Ovary (tissue), 9 donors: ENCODE results near the gene IL6. TPM values are rescaled to one million over a fixed set of nuclear protein-coding genes. Genes with fewer than 3 reads are reported as not detected.

Experiments
- DNase-seq, 5 donors: peaks; one replicate each; pipeline ENCODE4 v3.0.0-alpha.2; 2019 to 2020
- H3K27ac ChIP-seq, 2 donors: fragments of 200-600 bp; one replicate each; pipeline versions ENCODE4 v1.5.1 to v1.8.0; 2019 to 2022
- H3K27me3 ChIP-seq: fragments of 200-600 bp; one replicate; pipeline ENCODE4 v1.8.0; 2022
- H3K36me3 ChIP-seq: fragments of 200-600 bp; sonication (generic); one replicate; pipeline ENCODE4 v1.5.1; 2019
- H3K4me1 ChIP-seq: one replicate; pipeline ENCODE4 v1.8.1; 2013; ENCODE audit warnings: mild to moderate bottlenecking, moderate library complexity; ENCODE audit not compliant: insufficient read depth
- H3K4me3 ChIP-seq: fragments of 200-600 bp; sonication (generic); one replicate; pipeline ENCODE4 v1.5.1; 2017
- H3K9me3 ChIP-seq, 2 donors: fragments of 200-600 bp in 1 of 2; sonication (generic) in 1 of 2; one replicate each; pipeline versions ENCODE4 v1.5.1 to v1.8.1; 2013 to 2019; ENCODE audit warnings: mild to moderate bottlenecking in 1 of 2, moderate library complexity in 1 of 2
- EP300 ChIP-seq: sonication (generic); formaldehyde crosslinking; IDR thresholded peaks from one replicate; pipeline ENCODE4 v1.6.1; 2017; ENCODE audit warnings: antibody characterized with exemption
- POLR2A ChIP-seq: fragments of 450-650 bp; IDR thresholded peaks from one replicate; pipeline ENCODE4 v1.6.1; 2017; ENCODE audit warnings: antibody characterized with exemption, mild to moderate bottlenecking, moderate library complexity
- WGBS, 3 donors: extraction: QIAGEN DNeasy Blood & Tissue Kit in 1 of 3; methylation state at CpG; one replicate each; pipeline versions ENCODE4 v1.1.5 to v1.1.7; 2013 to 2017; 5-methylcytosine and 5-hydroxymethylcytosine counted together
- intact Hi-C, 4 donors: fragments of 100-400 bp; cut with DNase I; formaldehyde crosslinking; loops; one replicate each; pipeline versions ENCODE4 v1.11.0 to v1.15.1; 2022 to 2023
- polyA plus RNA-seq, 2 donors: library from polyadenylated mRNA; stranded (reverse); fragments of 200-250 nt in 1 of 2; fragments of 350-450 nt in 1 of 2; fragmentation: Illumina TruSeq in 1 of 2; extraction: RNeasy Lipid Tissue Mini Kit (QIAGEN cat#74804) in 1 of 2; gene quantifications; one replicate each; pipeline ENCODE4 v1.2.3, GENCODE V29; 2013 to 2014
- total RNA-seq, 7 donors: library from RNA; depleted of rRNA in 2 of 7; stranded (reverse); fragments of >200 nt in 2 of 7; fragmentation: NEBNext Ultra II Directional in 3 of 7; extraction: Animal tissue kit (Norgen Biotek cat#: 25700) in 3 of 7; gene quantifications; one replicate each; pipeline versions ENCODE4 v1.1.0 to v1.2.4, GENCODE V29; 2016 to 2023
- TF ChIP-seq, protein P1 (sequence below), 3 donors: fragments of 450-650 bp in 2 of 3; fragments of 200-600 bp in 1 of 3; IDR thresholded peaks; one replicate each; pipeline versions ENCODE4 v1.5.1 to v1.8.0; 2016 to 2022; ENCODE audit warnings: antibody characterized with exemption in 3 of 3, mild to moderate bottlenecking in 1 of 3
- donor health status: DM: no; HTN: no; CAD: no; lungs with moderate emphysema.
- donor health status: DM: no; HTN: no; CAD: no.
- donor health status: Bipolar disorder and iron deficiency.
- donor health status: DM: yes; HTN: yes; CAD: no.
- donor health status: DM: no; HTN: no; CAD: no.
- donor health status: DM: yes; HTN: yes; CAD: no.

The IL6 gene
- total and polyA plus RNA-seq, 9 donors: 0.62 to 15.5 (median 4.9) TPM; not detected in 1

DNA sequence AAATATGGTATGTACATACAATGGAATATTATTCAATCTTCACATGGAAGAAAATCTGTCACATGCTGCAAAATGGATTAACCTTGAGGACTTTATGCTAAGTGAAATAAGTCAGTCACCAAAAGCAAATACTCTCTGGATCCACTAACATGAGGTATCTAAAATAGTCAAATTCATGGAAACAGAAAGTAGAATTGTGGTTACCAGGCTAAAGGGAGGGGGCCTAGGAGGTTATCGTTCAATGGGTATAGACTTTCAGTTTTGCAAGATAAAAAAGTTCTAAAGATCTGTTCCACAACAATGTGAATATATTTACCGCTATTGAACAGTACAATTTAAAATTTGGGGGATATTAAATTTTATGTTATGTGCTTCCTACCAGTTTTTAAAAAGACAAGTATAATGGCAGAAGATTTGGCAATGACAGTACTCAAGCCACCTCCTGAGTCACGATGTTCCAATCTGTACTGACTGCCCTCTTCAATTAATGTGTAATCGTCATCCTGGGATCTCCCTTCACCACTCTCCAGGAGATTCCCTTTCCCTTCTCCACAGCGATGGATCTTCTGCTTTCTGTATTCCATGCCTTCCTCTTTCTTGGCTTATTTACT lies 32.3 kb upstream of the IL6 start:
- no peaks in the 10 kb centered on the region for H3K36me3 ChIP-seq
- no peaks in the 10 kb centered on the region for H3K4me1 ChIP-seq
- no peaks in the 10 kb centered on the region for H3K27me3 ChIP-seq
- no peak for DNase-seq
- H3K4me3 ChIP-seq: no peak overlapping the region
- no peak overlapping the region for H3K27ac ChIP-seq
- TF ChIP-seq EP300: no peak
- TF ChIP-seq, protein P1, sequence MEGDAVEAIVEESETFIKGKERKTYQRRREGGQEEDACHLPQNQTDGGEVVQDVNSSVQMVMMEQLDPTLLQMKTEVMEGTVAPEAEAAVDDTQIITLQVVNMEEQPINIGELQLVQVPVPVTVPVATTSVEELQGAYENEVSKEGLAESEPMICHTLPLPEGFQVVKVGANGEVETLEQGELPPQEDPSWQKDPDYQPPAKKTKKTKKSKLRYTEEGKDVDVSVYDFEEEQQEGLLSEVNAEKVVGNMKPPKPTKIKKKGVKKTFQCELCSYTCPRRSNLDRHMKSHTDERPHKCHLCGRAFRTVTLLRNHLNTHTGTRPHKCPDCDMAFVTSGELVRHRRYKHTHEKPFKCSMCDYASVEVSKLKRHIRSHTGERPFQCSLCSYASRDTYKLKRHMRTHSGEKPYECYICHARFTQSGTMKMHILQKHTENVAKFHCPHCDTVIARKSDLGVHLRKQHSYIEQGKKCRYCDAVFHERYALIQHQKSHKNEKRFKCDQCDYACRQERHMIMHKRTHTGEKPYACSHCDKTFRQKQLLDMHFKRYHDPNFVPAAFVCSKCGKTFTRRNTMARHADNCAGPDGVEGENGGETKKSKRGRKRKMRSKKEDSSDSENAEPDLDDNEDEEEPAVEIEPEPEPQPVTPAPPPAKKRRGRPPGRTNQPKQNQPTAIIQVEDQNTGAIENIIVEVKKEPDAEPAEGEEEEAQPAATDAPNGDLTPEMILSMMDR (IDR thresholded peaks at IDR 0.05): no peak
- TF ChIP-seq POLR2A: no peak
- WGBS, 3 donors: 87 to 96% (median 93%) methylated on average over 5 of the region's 5 CpGs
- no peaks in the 10 kb centered on the region for H3K9me3 ChIP-seq
- intact Hi-C loops: no loop called here

DNA sequence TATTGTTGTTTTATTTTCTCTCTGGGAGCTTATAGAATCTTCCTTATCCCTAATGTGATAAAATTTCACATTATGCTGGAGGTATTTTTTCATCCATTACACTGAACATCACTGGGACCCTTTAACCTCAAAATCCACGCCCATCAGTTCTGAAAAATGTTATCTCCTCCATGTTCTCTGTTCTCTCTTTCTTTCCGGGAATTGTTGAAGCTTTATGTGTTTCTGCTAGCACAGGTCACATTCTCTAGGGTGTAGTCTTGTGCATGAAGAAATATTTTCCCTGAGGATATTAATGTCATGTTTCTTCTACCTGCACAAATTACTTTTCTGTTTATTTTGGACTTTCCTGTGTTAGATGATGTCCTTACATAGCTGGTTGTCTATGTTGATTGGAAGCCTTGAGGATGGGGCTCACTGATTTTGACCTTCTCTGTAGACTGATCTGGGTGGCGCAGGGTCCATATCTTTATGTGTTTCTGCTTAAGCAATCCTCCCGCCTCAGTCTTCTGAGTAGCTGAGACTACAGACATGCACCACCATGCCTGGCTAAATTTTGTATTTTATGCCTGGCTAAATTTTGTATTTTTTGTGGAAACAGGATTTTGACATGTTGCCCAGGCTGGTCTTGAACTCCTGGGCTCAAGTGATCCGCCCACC lies 31.4 kb upstream of the IL6 start:
- Histone ChIP-seq H3K27me3 (no peaks in the 10 kb centered on the region), H3K9me3 (no peaks in the 10 kb centered on the region), H3K27ac (no peak overlapping the region), H3K4me3 (no peak overlapping the region), H3K36me3 (no peaks in the 10 kb centered on the region), H3K4me1 (no peaks in the 10 kb centered on the region)
- intact Hi-C loops: no loop called here
- TF ChIP-seq, protein P1 (IDR thresholded peaks at IDR 0.05): no peak
- TF ChIP-seq POLR2A: no peak
- TF ChIP-seq EP300: no peak
- DNase-seq: no peak
- 81 to 87% (median 85%) methylated on average over 5 of the region's 5 CpGs for WGBS, 3 donors

DNA sequence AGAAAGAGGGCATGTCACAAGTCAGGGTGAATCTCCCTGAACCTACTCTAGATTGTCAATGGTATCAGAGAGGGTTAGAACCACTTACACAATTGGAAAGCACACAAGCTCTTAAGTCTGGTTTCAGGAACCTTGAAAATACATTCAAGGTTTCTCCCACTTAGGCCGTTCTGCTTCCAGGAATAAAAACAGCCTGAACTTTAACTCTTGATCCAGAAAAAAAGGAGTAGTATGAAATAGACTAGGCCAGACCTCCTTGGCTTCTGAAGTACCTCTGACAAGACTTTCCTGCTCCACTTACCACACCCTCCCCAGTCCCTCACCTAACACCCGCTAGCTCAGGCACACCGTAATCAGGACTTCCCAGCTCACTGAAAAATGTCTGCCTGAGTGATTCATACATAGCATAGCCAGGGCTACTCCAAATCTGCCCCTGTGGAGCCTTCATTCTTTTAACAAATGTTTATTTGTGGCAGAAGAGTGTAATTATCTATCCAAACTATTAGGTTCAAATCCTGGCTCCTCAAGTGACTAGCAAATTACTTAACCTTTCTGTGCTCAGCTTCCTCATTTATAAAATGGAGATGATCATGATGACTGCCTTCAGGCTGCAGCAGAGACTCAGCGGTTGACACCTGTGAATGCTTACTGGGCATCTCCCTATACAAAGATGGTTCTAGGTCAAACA lies 30.3 kb upstream of the IL6 start:
- TF ChIP-seq, protein P1 (IDR thresholded peaks at IDR 0.05): no peak
- TF ChIP-seq POLR2A (no peak), EP300 (no peak)
- H3K27me3 ChIP-seq: no peaks in the 10 kb centered on the region
- H3K4me3 ChIP-seq: no peak overlapping the region
- H3K36me3 ChIP-seq: no peaks in the 10 kb centered on the region
- H3K4me1 ChIP-seq: no peaks in the 10 kb centered on the region
- H3K9me3 ChIP-seq: no peaks in the 10 kb centered on the region
- WGBS, 3 donors: 41 to 47% (median 42%) methylated on average over 4 of the region's 4 CpGs
- peak overlapping the region in 1 of 2 donors; percentile 11 for H3K27ac ChIP-seq
- no peak for DNase-seq
- intact Hi-C loops: no loop called here

DNA sequence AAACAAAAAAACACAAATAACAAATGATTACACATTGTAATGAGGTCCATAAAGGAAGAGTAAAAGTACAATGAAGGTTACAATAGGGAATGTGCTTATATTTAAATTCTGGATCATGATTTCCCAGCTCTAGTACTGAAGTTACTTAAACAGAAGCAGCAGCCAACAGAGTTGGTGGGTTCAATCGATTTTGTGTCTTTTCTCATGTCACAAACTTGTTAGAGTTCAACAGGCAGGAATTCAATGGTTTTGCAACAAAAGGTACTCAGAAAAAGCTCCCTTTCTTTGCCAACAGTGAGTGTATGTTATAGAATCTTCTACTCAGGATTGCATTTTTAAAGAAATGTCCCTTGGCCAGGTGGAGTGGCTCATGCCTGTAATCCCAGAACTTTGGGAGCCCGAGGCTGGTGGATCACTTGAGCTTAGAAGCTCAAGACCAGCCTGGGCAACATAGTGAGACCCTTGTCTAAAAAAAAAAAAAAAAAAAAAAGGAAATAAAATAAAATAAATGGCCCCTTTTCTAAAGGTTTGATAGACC lies 29.6 kb upstream of the IL6 start:
- WGBS, 3 donors: 81 to 91% (median 81%) methylated on average over 2 of the region's 2 CpGs
- no peak overlapping the region for H3K4me3 ChIP-seq

More for the DNA sequence above, 29.6 kb upstream of the IL6 start:
- DNase-seq: no peak
- Histone ChIP-seq H3K9me3 (no peaks in the 10 kb centered on the region), H3K4me1 (no peaks in the 10 kb centered on the region), H3K27me3 (no peaks in the 10 kb centered on the region), H3K27ac (no peak overlapping the region), H3K36me3 (no peaks in the 10 kb centered on the region)
- intact Hi-C loops: no loop called here
- TF ChIP-seq, protein P1 (IDR thresholded peaks at IDR 0.05): no peak
- TF ChIP-seq POLR2A (no peak), EP300 (no peak)
